K562 (cell line): ENCODE results near the gene PINK1. TPM values are rescaled to one million over a fixed set of nuclear protein-coding genes. Genes with fewer than 3 reads are reported as not detected.

Experiments used
- ATF7 ChIP-seq: fragments of 450-650 bp; IDR thresholded peaks from 2 replicates; pipeline ENCODE4 v1.7.1; 2014; ENCODE audit warnings: mild to moderate bottlenecking, moderate library complexity
- C11orf30 ChIP-seq: fragments of 450-650 bp; IDR thresholded peaks from 2 replicates; pipeline ENCODE4 v1.6.1; 2016; ENCODE audit warnings: low read depth, mild to moderate bottlenecking
- CLOCK ChIP-seq: fragments of 250-450 bp; sonication (Bioruptor Pico); IDR thresholded peaks from 2 replicates; pipeline ENCODE4 v1.4.0; 2020; ENCODE audit warnings: mild to moderate bottlenecking, moderate library complexity, borderline replicate concordance
- HSF4 ChIP-seq: fragments of 250-450 bp; sonication (Bioruptor Pico); IDR thresholded peaks from 2 replicates; pipeline ENCODE4 v2.1.2; 2022; ENCODE audit warnings: mild to moderate bottlenecking, moderate library complexity, borderline replicate concordance
- MAFF ChIP-seq: IDR thresholded peaks from 2 replicates; pipeline ENCODE4 v1.6.1; 2012; ENCODE audit warnings: low read length, improper control_type of control experiment
- MYNN ChIP-seq, 2 experiments: sonication (generic); formaldehyde crosslinking in 1 of 2; IDR thresholded peaks; 2 replicates each; pipeline versions ENCODE4 v1.5.0 to v1.6.1; 2016 to 2020; ENCODE audit warnings: antibody characterized with exemption in 1 of 2, missing genetic modification reagents in 1 of 2
- NFATC3 ChIP-seq: fragments of 450-650 bp; IDR thresholded peaks from 2 replicates; pipeline ENCODE4 v1.6.1; 2017; ENCODE audit warnings: mild to moderate bottlenecking
- PTRF ChIP-seq: fragments of 450-650 bp; IDR thresholded peaks from 2 replicates; pipeline ENCODE4 v1.6.1; 2016; ENCODE audit warnings: mild to moderate bottlenecking, missing genetic modification characterization, missing compliant biosample characterization
- SMC3 ChIP-seq: conservative IDR thresholded peaks from 2 replicates; pipeline ENCODE4 v1.6.1; 2011; ENCODE audit warnings: low read depth, low read length, improper control_type of control experiment; ENCODE audit not compliant: insufficient read depth
- TRIM25 ChIP-seq: fragments of 450-650 bp; IDR thresholded peaks from 2 replicates; pipeline ENCODE4 v1.7.0; 2016; ENCODE audit warnings: borderline replicate concordance
- ZFX ChIP-seq: sonication (generic); formaldehyde crosslinking; IDR thresholded peaks from 2 replicates; pipeline ENCODE4 v1.8.0; 2022; ENCODE audit warnings: mild to moderate bottlenecking, missing genetic modification reagents, moderate library complexity
- ZNF239 ChIP-seq: fragments of 250-450 bp; sonication (Bioruptor Pico); IDR thresholded peaks from 2 replicates; pipeline ENCODE4 v1.4.0; 2020; ENCODE audit warnings: mild to moderate bottlenecking
- ZNF384 ChIP-seq: IDR thresholded peaks from 2 replicates; pipeline ENCODE4 v1.6.1; 2012; ENCODE audit warnings: low read depth, low read length, improper control_type of control experiment
- polyA plus RNA-seq, 8 experiments: library from polyadenylated mRNA; depleted of rRNA in 4 of 8; stranded (reverse) in 5 of 8; unstranded in 3 of 8; fragments of >200 nt; fragmentation: Nextera tagmentation in 2 of 8; fragmentation: Illumina TruSeq in 1 of 8; extraction: Ambion mirVana in 2 of 8; extraction: Trizol in 1 of 8; gene quantifications; 2 replicates each; pipeline versions ENCODE4 v1.2.1 to v1.2.3, GENCODE V29; 2011 to 2014; ENCODE audit warnings: inconsistent platforms in 1 of 8, missing spikeins in 1 of 8
- total RNA-seq, 7 experiments: library from RNA; depleted of rRNA in 6 of 7; stranded (reverse); fragments of >200 nt in 6 of 7; fragmentation: Illumina TruSeq in 2 of 7; extraction: Trizol in 2 of 7; gene quantifications; 2 replicates each; pipeline versions ENCODE4 v1.2.1 to v1.2.3, GENCODE V29; 2011 to 2021; ENCODE audit warnings: low replicate concordance in 1 of 7
- TF ChIP-seq, protein P1 (sequence below), 2 experiments: fragments of 450-650 bp; IDR thresholded peaks; 2 replicates each; pipeline ENCODE4 v1.6.1; 2018; ENCODE audit warnings: mild to moderate bottlenecking in 2 of 2, low read depth in 1 of 2; ENCODE audit not compliant: partially characterized antibody in 2 of 2
- TF ChIP-seq, protein P2 (sequence below): fragments of 450-650 bp; formaldehyde crosslinking; IDR thresholded peaks from 2 replicates; pipeline ENCODE4 v1.4.0; 2020; ENCODE audit warnings: mild to moderate bottlenecking, moderate library complexity
- TF ChIP-seq, protein P3 (sequence below): sonication (generic); formaldehyde crosslinking; IDR thresholded peaks from 2 replicates; pipeline ENCODE4 v1.8.1; 2022; ENCODE audit warnings: missing genetic modification reagents

The PINK1 gene
- total and polyA plus RNA-seq, 9 of the 15 experiments (the other 6 are each of a cell fraction or from before 2014, with no cell fraction given): 1.5 to 11.3 (median 6.8) TPM

DNA sequence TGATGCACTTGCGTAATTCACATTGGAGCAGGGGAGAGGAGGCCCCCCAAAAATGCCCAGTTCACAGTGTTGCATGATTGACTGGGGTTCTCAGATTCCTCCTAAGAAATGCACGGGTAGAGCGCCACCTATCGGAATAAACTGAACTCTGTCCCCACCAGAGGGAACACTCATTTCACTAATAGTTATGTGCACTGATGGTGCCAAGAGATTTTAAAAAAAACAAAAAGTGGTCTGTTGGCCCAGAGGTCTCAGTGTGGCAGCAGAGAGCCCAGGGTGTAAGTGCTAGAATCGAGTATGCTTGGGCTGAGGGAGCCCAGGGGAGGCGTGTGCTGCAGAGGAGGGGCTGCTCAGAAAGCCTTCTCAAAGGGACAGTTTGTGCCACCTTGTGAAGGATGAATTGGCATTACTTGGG is 6.9 kb downstream of the PINK1 start (continued):
- TF ChIP-seq, protein P1, sequence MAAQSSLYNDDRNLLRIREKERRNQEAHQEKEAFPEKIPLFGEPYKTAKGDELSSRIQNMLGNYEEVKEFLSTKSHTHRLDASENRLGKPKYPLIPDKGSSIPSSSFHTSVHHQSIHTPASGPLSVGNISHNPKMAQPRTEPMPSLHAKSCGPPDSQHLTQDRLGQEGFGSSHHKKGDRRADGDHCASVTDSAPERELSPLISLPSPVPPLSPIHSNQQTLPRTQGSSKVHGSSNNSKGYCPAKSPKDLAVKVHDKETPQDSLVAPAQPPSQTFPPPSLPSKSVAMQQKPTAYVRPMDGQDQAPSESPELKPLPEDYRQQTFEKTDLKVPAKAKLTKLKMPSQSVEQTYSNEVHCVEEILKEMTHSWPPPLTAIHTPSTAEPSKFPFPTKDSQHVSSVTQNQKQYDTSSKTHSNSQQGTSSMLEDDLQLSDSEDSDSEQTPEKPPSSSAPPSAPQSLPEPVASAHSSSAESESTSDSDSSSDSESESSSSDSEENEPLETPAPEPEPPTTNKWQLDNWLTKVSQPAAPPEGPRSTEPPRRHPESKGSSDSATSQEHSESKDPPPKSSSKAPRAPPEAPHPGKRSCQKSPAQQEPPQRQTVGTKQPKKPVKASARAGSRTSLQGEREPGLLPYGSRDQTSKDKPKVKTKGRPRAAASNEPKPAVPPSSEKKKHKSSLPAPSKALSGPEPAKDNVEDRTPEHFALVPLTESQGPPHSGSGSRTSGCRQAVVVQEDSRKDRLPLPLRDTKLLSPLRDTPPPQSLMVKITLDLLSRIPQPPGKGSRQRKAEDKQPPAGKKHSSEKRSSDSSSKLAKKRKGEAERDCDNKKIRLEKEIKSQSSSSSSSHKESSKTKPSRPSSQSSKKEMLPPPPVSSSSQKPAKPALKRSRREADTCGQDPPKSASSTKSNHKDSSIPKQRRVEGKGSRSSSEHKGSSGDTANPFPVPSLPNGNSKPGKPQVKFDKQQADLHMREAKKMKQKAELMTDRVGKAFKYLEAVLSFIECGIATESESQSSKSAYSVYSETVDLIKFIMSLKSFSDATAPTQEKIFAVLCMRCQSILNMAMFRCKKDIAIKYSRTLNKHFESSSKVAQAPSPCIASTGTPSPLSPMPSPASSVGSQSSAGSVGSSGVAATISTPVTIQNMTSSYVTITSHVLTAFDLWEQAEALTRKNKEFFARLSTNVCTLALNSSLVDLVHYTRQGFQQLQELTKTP (IDR thresholded peaks at IDR 0.05; ENCODE audit: low read depth in 1 of 2, partially characterized antibody in 2 of 2): no peak
- TF ChIP-seq MAFF: no peak
- TF ChIP-seq, protein P2, sequence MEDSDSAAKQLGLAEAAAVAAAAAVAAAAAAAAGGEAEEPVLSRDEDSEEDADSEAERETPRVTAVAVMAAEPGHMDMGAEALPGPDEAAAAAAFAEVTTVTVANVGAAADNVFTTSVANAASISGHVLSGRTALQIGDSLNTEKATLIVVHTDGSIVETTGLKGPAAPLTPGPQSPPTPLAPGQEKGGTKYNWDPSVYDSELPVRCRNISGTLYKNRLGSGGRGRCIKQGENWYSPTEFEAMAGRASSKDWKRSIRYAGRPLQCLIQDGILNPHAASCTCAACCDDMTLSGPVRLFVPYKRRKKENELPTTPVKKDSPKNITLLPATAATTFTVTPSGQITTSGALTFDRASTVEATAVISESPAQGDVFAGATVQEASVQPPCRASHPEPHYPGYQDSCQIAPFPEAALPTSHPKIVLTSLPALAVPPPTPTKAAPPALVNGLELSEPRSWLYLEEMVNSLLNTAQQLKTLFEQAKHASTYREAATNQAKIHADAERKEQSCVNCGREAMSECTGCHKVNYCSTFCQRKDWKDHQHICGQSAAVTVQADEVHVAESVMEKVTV: peak; percentile 70
- TF ChIP-seq ZNF239 (CRISPR knock-in tag): no peak
- TF ChIP-seq NFATC3: no peak
- TF ChIP-seq SMC3: peak; percentile 70
- TF ChIP-seq ATF7: peak; percentile 23; the same call in 1 of the 2 replicates
- TF ChIP-seq CLOCK (CRISPR knock-in tag): no peak
- no peak for TF ChIP-seq C11orf30
- no peak for TF ChIP-seq HSF4 (CRISPR knock-in tag)
- 0 out of 2 replicates have a peak, but pooled peaks have one; percentile 51 for TF ChIP-seq MYNN (IDR thresholded peaks at IDR 0.05)
- TF ChIP-seq MYNN (CRISPR knock-in tag; IDR thresholded peaks at IDR 0.05): no peak
- TF ChIP-seq PTRF: no peak
- TF ChIP-seq, protein P3, sequence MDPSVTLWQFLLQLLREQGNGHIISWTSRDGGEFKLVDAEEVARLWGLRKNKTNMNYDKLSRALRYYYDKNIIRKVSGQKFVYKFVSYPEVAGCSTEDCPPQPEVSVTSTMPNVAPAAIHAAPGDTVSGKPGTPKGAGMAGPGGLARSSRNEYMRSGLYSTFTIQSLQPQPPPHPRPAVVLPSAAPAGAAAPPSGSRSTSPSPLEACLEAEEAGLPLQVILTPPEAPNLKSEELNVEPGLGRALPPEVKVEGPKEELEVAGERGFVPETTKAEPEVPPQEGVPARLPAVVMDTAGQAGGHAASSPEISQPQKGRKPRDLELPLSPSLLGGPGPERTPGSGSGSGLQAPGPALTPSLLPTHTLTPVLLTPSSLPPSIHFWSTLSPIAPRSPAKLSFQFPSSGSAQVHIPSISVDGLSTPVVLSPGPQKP (CRISPR knock-in tag): no peak
- TF ChIP-seq ZFX (CRISPR knock-in tag): no peak
- peak; percentile 64 for TF ChIP-seq ZNF384
- no peak for TF ChIP-seq TRIM25
